ENCODE results near the gene MCHR2.

Gene MCHR2

GRCh38 chr6:99905209-99906106, 88.6 kb downstream of the MCHR2 start:
- no peak overlapping the region for H3K4me3 ChIP-seq (ENCODE audit: low read depth, low read length)
- DNase-seq (ENCODE audit: low read depth): peak; percentile 12
- peak; percentile 57 for TF ChIP-seq CTCF (IDR thresholded peaks at IDR 0.05; ENCODE audit: low read depth, low read length, missing control alignments)

- H3K4me3 ChIP-seq (ENCODE audit: low read depth, low read length): no peak overlapping the region
- no peak for DNase-seq (ENCODE audit: low read depth)
- no peak for TF ChIP-seq CTCF (IDR thresholded peaks at IDR 0.05; ENCODE audit: low read depth, low read length, missing control alignments)
Observed at GRCh38 chr6:99901596-99902384, 92.2 kb downstream of the MCHR2 start.

GRCh38 chr6:99894815-99895214, 99.2 kb downstream of the MCHR2 start:
- DNase-seq (ENCODE audit: low read depth): no peak
- H3K4me3 ChIP-seq (ENCODE audit: low read depth, low read length): no peak overlapping the region
- TF ChIP-seq CTCF (IDR thresholded peaks at IDR 0.05; ENCODE audit: low read depth, low read length, missing control alignments): no peak

- TF ChIP-seq CTCF (IDR thresholded peaks at IDR 0.05; ENCODE audit: low read depth, low read length, missing control alignments): no peak
- no peak for DNase-seq (ENCODE audit: low read depth)
- H3K4me3 ChIP-seq (ENCODE audit: low read depth, low read length): no peak overlapping the region
Observed at GRCh38 chr6:99887066-99887465, 107.0 kb downstream of the MCHR2 start.

GRCh38 chr6:99885051-99885450, 109.0 kb downstream of the MCHR2 start:
- TF ChIP-seq CTCF (IDR thresholded peaks at IDR 0.05; ENCODE audit: low read depth, low read length, missing control alignments): no peak
- no peak overlapping the region for H3K4me3 ChIP-seq (ENCODE audit: low read depth, low read length)
- no peak for DNase-seq (ENCODE audit: low read depth)

- no peak for DNase-seq (ENCODE audit: low read depth)
- no peak overlapping the region for H3K4me3 ChIP-seq (ENCODE audit: low read depth, low read length)
- TF ChIP-seq CTCF (IDR thresholded peaks at IDR 0.05; ENCODE audit: low read depth, low read length, missing control alignments): no peak
Observed at GRCh38 chr6:99882128-99882702, 111.8 kb downstream of the MCHR2 start.
